Endometrial microvascular endothelial cells (primary cell): ENCODE measurements around the gene ACAP2. TPM values are rescaled to one million over a fixed set of nuclear protein-coding genes. Genes with fewer than 3 reads are reported as not detected.

Source experiments
- in situ Hi-C: cut with HindIII; loops from 2 replicates; pipeline ENCODE4 v1.10.0; 2017; ENCODE audit warnings: low sequenced_read_pairs, low pct_unique_long_range_greater_than_20kb; ENCODE audit errors: inconsistent ontology term
- total RNA-seq: library from RNA; depleted of rRNA; stranded (reverse); fragments of >200 nt; gene quantifications from one replicate; pipeline ENCODE4 v1.2.3, GENCODE V29; 2015; ENCODE audit errors: inconsistent ontology term

The ACAP2 gene
- total RNA-seq, 1 donor from 2014 or later = 36.0 TPM

DNA sequence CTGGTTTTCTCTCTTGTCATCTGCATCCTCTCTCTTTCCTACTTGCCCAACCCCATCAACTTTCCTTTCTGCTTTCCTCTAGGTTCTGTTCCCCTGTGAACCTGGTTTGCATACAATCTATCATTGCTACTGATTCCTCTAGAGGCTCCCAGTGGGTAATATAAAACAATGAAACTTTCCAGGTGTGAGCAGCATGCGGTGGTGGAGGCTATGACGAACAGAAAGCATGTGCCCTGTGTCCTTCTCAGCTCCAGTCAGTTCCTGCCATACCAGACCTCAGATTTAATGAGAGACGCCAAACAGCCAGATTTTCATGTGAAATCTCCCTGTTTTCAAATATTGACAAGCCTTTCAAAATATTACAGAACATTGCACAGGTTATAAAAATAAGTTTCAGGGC is 3.5 kb upstream of the ACAP2 start:
- in situ Hi-C loops = loop anchor here (10.0 kb wide), 1 partner anchor 292 kb away; no protein-coding TSS in a partner anchor

DNA sequence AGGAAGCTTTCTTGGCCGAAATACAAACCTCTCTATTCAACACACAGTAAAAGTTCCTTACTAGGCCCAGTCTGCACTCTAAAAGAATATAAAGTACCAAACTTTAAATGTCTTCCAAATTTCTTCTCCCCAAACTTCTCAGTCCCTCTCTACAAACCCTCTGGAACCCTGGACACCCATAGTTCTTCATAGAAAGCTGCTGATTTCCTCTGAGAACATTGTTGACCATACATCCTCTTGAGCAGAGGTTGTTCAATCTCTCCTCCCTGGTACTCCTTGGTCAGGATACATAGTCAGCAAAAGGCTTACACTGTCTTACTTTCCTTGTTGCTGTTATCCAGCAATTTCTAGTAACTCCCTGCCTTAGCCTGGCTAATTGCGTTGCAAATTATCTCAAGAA is 3.1 kb upstream of the ACAP2 start:
- in situ Hi-C loops = loop anchor here (10.0 kb wide), 1 partner anchor 291 kb away; no protein-coding TSS in a partner anchor

DNA sequence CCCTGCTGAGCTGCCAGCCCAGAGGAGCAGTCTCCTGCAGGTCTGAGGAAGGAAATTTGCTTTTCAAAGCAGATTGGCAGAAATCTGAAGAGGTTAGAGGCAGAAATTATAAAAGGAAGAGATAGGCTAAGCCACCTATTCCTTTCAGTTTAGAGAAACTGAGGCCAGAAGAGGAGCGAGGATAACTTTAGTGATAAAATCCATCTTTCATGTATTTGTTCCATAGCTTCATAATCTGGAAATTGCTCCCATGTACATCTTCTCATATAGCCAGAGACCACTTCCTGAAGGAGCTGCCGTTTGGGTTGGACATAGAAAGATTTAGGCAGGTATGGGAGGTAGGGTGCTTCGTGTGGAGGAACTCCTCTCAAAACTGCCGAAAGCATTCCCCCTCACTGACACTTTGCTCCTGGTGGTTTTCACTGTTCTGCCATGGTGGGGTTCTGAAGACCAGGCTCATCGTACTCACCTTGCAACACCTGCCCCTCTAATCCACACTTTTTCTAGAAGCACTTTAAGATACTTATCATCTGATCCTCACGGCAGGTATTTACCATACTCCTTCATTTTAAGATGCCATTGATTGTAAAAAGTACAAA is 670 bp upstream of the ACAP2 start:
- in situ Hi-C loops = loop anchor here (10.0 kb wide), 1 partner anchor 289 kb away; no protein-coding TSS in a partner anchor

DNA sequence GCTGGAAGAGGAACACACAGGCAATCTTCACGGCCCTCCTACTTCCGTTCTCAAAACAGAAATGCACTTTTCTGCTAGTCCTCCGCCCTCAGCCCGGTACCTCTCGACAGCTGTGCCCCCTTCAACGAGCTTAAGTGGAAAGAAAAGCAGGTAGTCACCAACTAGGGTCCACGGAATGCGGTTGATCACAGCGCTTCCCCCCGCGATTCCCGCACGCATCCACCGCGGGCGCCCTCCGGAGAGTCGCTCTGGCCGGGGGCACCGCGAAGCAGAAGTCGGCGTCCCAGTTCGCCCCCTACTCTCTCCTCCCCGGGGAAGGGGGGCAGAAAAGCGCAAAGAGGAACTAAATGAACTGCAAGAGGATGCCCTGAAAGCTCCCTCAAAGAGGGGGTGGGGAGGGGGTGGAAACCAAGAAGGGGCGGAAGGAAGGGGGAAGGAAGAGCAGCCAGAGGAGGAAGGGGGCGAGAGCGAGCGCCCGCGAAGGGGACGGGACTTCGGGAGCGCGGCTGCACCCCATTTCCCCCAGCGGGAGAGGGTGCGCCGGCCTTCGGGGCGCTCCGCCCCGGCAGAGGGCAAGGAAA is 738 bp downstream of the ACAP2 start:
- in situ Hi-C loops = loop anchor here (10.0 kb wide), 1 partner anchor 287 kb away; no protein-coding TSS in a partner anchor

DNA sequence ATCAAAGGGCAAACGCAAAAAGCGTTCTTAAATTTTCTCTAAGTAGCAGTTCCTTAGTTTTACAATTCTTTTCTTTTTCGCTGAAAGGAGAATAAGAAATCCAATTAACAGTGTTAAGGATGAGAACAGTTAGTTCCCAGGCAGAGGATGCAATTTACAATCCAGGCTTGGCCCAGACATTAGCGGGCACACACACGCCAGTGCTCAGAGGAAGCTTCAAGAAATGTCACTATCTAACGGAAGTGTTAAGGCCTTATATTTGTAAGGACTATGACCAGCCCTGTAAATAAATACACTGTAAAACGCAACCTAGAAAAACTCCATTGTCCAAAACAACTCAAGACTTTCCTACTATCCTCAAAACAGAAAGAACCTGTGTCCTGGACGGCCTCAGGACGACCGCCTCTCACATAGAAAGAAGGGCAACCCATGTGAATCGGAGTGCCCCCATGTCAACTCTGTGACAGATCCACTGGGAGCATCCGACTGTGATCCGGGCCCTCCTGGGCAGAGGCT is 1.3 kb downstream of the ACAP2 start:
- in situ Hi-C loops = loop anchor here (10.0 kb wide), 1 partner anchor 287 kb away; no protein-coding TSS in a partner anchor

DNA sequence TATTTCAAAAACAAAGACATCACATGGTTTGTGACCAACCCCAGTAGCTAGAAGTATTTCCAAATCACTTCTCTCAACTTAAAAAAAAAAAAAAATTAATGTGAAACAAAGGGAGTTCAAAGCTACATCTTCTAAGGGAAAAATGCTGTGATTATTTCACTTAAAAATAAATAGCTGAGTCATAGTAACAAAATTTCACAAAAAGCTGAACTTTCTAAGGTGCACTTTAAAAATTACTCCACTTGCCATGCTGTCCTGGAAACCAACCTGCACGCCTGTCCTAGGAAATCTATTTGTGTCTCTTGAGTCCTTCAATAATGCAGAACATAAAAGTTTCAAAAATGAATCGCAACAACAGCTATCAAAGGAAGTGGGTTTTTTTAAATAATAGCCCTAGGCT is 1.8 kb downstream of the ACAP2 start:
- in situ Hi-C loops = loop anchor here (10.0 kb wide), 1 partner anchor 286 kb away; no protein-coding TSS in a partner anchor

DNA sequence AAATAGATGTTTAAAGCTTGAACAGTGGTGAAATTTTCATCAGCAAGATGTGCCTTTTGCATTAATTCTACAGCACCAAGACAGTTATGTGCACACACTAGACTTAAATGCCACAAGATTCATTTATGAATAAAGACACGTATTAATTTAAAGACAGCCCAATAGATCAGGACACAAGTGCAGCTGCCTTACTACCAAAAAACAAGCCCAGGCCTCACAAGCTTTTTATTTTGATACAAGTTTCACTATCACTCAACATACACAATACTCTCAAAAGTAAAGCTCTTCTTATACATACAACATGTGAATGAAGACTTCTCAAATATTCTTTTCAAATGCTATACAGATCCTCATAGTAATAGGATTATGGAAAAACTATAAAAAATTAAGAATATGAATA is 2.4 kb downstream of the ACAP2 start:
- in situ Hi-C loops = loop anchor here (10.0 kb wide), 1 partner anchor 286 kb away; no protein-coding TSS in a partner anchor

DNA sequence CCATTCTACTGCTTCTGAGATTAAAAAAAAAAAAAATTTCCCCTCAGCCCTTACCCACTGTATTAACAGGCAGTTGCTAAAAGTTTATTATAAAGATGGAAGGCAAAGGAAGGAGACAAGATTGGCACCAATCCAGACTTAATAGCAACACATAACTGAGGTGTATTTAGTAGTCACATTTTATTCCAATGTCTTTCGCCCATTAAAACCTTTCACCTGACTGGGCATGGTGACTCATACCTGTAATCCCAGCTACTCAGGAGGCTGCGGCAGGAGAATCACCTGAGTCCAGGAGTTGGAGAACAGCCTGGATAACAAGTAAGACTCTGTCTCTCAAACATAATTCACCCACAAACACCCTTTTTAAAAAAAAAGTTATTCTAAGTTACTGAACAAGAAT is 4.4 kb downstream of the ACAP2 start:
- in situ Hi-C loops = no loop called here

DNA sequence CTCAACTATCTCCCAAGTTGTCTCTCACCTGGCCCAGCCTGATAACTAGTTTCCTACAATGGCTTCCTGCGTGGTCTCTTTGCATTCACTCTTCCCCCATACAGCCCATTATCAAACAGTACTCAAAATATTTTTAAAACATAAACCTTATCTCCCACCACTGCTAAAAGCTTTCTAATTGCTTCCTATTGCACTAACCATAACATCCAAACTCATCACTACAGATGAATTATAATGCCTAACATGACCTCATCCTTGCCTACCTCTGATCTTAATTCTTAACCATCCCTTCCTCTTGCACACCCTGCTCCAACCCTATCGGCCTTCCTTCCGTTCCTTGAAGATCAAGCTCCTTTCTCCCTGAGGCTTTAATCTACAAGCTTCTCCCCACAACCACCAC is 17.0 kb downstream of the ACAP2 start:
- in situ Hi-C loops = no loop called here

DNA sequence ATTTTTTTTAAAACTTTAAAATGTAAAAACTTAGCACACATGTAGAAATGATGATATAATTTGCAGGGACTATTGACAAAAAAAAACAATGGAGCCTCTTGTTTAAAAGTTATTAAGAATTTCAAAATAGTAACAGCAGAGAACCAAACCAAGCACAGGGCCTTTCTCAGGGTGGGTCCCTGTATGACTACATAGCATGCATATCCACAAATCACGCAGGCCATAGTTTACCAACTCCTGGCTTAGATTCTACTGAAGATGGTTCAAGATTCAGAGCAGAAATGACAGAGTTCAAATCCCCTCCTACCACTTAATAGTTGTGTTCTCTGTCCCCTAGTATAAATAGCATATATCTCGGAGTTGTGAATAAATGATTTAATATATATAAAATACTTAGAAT is 19.0 kb downstream of the ACAP2 start:
- in situ Hi-C loops = no loop called here

DNA sequence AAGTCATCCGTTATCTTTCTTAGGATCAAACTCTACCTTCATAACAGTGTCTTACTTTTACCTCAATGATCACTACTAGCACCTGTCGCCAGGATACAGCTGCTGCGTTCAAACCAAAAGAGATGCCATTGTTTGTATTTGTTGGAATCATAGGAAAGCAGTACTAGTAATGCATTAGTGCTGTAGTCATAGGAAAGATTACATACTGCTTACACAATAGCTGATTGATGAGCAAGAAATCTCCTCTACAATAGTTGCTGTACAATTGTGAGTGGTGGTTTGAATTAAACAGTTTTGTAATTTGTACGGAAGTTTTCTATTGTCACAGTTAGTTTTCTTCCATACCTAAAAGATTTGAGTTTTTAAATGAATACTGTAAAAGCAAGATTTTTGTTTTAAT is 21.4 kb downstream of the ACAP2 start:
- in situ Hi-C loops = no loop called here

DNA sequence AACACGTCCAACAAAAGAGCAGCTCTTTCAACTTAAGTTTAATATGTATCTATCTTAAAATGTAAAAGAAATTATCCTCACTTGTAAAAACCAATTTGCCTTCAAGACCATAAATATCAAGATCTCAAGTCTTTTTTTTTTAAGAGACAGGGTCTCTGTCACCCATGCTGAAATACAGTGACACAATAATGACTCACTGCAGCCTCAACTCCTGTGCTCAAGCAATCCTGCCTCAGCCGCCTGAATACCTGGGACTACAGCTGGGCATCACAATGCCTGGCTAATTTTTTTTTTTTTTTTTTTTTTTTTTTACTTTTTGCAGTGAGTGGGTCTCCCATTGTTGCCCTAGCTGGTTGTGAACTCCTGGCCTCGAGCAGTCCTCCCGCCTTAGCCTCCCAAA is 26.0 kb downstream of the ACAP2 start:
- in situ Hi-C loops = no loop called here

DNA sequence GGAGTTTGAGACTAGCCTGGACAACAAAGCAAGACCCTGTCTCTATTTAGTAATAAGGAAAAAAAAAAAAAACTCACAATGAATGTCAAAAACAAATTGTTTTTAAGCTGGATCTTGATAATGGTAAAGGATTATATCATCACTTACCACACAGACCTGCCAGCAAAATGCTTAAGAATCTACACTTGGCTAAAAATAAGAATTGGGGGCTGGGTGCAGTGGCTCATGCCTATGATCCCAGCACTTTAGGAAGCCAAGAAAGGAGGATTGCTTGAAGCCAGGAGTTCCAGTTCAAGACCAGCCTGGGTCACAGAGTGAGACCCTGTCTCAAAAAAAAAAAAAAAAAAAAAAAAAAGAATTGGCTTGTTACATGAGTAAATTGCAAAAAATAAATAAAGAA is 31.0 kb downstream of the ACAP2 start:
- in situ Hi-C loops = no loop called here

DNA sequence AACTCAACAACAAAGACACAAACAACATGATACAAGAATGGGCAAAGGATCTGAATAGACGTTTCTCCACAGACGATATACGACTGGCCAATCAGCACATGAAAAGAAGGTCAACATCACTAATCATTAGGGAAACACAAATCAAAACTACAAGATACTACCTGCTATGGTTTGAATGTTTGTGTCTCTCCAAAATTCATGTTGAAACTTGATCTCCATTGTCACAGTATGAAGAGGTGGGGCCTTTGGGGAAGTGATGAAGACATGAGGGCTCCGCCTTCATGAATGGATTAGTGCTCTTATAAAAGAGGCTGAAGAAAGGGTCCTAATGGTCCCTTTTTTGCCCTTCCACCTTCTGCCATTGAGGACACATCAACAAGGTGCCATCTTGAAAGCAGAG is 32.3 kb downstream of the ACAP2 start:
- in situ Hi-C loops = no loop called here

DNA sequence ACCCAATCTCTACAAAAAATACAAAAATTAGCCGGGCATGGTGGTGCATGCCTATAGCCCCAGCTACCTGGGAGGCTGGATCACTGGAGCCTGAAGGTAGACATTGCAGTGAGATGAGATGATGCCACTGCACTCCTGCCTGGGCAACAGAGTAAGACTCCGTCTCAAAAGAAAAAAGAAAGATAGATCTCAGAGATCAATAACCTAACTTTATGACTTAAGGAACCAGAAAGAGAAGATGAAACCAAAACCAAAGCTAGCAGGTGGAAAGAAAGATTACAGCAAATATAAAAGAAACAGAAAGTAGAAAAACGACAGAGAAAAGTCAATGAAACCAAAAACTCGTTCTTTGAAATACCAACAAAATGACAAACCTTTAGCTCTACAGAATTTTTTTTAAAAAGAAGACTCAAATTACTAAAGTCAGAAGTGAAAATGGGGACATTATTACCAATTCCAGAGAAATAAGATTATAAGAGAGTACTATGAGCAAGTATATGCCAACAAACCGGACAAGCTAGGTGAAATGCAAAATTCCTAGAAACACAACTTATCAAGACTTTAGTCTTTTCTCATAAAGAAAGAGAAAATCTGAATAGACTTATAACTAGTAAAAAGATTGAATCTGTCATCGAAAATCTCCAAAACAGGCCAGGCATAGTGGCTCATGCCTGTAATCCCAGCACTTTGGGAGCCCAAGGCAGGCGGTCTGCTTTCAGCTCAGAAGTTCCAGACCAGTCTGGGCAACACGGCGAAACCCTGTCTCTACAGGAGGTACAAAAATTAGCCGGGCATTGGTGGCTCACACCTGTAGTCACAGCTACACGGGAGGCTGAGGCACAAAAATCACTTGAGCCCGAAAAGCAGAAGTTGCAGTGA is 35.0 kb downstream of the ACAP2 start:
- in situ Hi-C loops = no loop called here

DNA sequence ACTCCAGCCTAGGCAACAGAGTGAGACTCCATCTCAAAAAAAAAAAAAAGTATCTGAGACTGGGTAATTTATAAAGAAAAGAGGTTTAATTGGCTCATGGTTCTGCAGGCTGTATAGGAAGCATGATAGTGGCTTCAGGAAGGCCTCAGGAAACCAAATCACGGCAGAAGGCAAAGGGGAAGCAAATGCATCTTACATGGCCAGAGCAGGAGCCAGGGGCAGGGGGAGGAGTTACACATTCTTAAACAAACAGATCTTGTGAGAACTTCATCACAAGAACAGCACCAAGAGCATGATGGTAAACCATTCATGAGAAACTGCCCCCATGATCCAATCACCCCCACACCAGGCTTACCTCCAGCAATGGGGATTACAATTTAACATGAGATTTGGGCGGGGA is 37.2 kb downstream of the ACAP2 start:
- in situ Hi-C loops = no loop called here

DNA sequence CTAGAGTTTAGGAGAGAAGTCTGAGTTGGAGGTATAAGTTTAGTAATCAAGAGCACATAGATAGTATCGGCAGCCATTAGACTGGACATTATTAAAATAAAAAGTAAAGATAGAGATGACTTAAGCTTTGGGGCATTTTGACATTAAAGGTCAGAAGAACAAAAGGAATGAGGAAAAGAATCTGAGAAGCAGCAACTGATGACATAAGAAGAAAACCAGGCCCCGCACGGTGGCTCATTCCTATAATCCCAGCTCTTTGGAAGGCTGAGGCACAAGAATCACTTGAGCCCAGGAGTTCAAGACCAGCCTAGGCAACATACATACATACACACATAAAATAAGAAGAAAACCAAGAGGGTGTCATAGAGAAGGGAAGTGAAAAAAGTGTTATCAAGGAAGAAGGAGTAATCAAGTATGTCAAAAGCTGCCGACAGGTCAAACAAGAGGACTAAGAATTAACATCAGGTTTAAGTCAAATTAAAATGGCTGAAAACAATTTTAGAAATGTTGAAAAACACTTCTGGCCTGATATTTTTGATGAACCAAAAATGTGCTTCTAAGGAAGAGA is 38.9 kb downstream of the ACAP2 start:
- in situ Hi-C loops = no loop called here

DNA sequence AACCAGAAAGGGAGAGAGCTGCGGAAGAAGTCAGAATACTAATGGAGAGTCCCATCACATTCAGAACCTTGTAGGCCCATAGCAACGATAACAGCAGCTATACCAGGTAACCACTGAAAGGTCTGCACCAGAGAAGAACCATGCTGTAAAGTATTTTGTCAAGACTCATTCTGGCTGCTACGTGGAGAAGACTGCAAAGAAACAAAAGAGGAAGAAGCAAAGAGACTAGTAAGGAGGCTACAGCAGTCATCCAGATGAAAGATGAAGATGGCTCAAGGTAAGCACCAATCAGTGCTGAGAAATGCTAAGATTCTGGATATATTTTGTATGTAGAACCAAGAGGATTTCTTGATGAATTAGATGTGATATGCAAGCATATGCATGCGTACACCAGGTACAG is 39.6 kb downstream of the ACAP2 start:
- in situ Hi-C loops = no loop called here

DNA sequence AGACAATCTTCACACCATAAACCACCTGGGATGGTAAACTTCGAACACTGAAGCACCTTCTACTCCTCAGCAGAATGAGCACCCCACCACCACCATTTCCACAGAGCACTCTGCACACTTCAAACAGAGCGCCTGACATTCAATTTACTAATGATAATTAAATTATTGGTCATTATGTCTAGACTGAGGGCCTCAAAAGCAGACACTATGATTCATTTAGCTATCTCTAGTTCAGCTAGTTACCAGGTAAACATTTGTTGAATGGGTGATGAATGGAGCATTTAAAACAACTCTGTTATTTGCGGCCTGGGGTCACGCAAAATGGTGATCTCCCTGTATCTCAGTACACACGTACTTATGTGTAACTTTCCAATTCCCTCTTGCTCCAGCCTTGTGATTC is 40.9 kb downstream of the ACAP2 start:
- in situ Hi-C loops = no loop called here
